Measurements from ENCODE around the gene ZC3H12A. TPM values are rescaled to one million over a fixed set of nuclear protein-coding genes. Genes with fewer than 3 reads are reported as not detected.

ZC3H12A gene
- total and polyA plus RNA-seq, 2 donors (not counting 1 experiment from before 2014, with no cell fraction given), result 73.0 to 170 TPM

DNA sequence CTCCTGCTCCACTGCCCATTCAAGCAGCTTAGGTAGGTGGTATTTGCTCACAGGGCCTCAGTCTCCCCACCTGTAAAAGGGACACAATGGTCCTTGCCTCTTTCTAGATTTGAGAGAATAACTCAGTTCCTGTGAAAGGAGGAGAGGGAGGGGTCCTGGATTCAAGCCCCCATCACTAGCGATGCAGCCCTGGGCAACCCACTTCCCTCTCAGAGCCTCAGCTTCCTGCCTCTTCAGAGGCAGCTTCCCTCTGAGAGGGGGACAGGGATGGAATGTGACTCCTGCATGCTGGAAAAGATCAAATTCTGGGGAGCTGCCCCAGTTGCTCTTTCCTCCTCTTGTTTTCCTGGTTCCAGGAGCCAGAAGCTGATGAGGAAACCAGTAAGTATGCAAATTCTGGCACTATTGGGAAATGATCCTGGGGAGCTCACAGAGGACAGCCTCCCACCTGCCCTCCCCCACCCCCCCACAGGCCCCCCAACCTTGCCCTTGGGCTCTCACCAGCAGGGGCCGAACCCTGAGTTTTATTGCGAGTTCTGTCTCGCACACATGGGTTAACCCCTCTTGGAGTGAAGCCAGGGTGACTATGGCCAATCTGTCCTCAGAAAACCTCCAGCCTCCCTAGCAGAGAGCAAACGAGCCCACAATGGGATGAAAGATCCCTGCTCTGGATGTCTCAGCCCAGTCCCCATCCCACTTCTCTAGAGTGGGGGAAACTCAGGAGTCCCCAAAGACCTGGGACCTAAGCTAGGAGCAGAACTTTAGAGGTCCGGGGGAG is 11.7 kb downstream of the ZC3H12A start:
- peak; percentile 22 for DNase-seq
- peak overlapping the region in 1 of 2 donors; percentile 66 for H3K27ac ChIP-seq (ENCODE audit: low read length in 2 of 2)
- no peaks in the 10 kb centered on the region for H3K9me3 ChIP-seq (ENCODE audit: control extremely low read depth in 1 of 3, control insufficient read depth in 2 of 3, insufficient read depth in 1 of 3, low read length in 2 of 3)
- H2AFZ ChIP-seq (ENCODE audit: insufficient read depth, low read depth, low read length, poor library complexity, severe bottlenecking), result no peak overlapping the region
- no peak for ATAC-seq (ENCODE audit: low read depth)
- peaks cover 12% of the 10 kb centered on the region for H3K79me2 ChIP-seq (ENCODE audit: control insufficient read depth, insufficient read depth, low read length)
- POLR2A ChIA-PET, result interaction anchor here (0.6 to 2.3 kb wide), 3 partner anchors 10 to 201 kb away, joined by 3 to 28 read pairs (median 8); partner anchors contain the start of gene ZC3H12A
- H3K9me3 Mint-ChIP-seq (ENCODE audit: insufficient read depth), result no peaks in the 10 kb centered on the region
- H3K9ac ChIP-seq (ENCODE audit: low read length), result no peak overlapping the region
- H3K4me1 ChIP-seq (ENCODE audit: control insufficient read depth in 2 of 2, insufficient read depth in 2 of 2, low read length in 2 of 2), result peaks cover 11 to 22% of the 10 kb centered on the region in 2 donors
- H3K4me2 ChIP-seq (replicated peaks; ENCODE audit: low read depth, low read length, poor library complexity, severe bottlenecking), result peak overlapping the region; percentile 5
- peak overlapping the region; percentile 86 for H3K27ac Mint-ChIP-seq
- H3K4me3 Mint-ChIP-seq, result no peak overlapping the region
- peaks cover 0 to 73% of the 10 kb centered on the region in 2 experiments for H3K36me3 ChIP-seq (replicated peaks in 1 of 2; ENCODE audit: control extremely low read depth in 1 of 2, control insufficient read depth in 1 of 2, extremely low read depth in 1 of 2, insufficient read depth in 2 of 2, low read length in 1 of 2)
- H3K4me3 ChIP-seq (ENCODE audit: control extremely low read depth in 1 of 5, extremely low read depth in 1 of 5, insufficient read depth in 1 of 5, low read depth in 2 of 5, low read length in 4 of 5), result no peak overlapping the region
- no peaks in the 10 kb centered on the region for H3K27me3 ChIP-seq (replicated peaks in 1 of 4; ENCODE audit: control extremely low read depth in 1 of 4, control insufficient read depth in 3 of 4, insufficient read depth in 4 of 4, low read length in 3 of 4)
- CTCF ChIA-PET, result interaction anchor here (1.1 to 22.3 kb wide), 13 partner anchors 11 to 204 kb away, joined by 4 to 690 read pairs (median 18); partner anchors contain the start of genes MEAF6 and ZC3H12A
- H3K4me1 Mint-ChIP-seq, result peaks cover 31% of the 10 kb centered on the region
- TF ChIP-seq, protein P1, sequence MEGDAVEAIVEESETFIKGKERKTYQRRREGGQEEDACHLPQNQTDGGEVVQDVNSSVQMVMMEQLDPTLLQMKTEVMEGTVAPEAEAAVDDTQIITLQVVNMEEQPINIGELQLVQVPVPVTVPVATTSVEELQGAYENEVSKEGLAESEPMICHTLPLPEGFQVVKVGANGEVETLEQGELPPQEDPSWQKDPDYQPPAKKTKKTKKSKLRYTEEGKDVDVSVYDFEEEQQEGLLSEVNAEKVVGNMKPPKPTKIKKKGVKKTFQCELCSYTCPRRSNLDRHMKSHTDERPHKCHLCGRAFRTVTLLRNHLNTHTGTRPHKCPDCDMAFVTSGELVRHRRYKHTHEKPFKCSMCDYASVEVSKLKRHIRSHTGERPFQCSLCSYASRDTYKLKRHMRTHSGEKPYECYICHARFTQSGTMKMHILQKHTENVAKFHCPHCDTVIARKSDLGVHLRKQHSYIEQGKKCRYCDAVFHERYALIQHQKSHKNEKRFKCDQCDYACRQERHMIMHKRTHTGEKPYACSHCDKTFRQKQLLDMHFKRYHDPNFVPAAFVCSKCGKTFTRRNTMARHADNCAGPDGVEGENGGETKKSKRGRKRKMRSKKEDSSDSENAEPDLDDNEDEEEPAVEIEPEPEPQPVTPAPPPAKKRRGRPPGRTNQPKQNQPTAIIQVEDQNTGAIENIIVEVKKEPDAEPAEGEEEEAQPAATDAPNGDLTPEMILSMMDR (IDR thresholded peaks at IDR 0.05), result no peak
- TF ChIP-seq EZH2 (IDR thresholded peaks at IDR 0.05; ENCODE audit: borderline replicate concordance, insufficient read depth, low read depth, low read length, poor library complexity, severe bottlenecking), result no peak
- no peaks in the 10 kb centered on the region for H3K27me3 Mint-ChIP-seq
- WGBS (ENCODE audit: insufficient coverage), result 79% methylated on average over 3 of the region's 6 CpGs
- peaks cover 37% of the 10 kb centered on the region for H4K20me1 ChIP-seq (ENCODE audit: control insufficient read depth, insufficient read depth, low read length, poor library complexity, severe bottlenecking)
- intact Hi-C loops (cut with micrococcal nuclease), result no loop called here
